GM12872 (cell line): ENCODE measurements around the gene RHBDL3.

ENCODE experiments used
- CTCF ChIP-seq: IDR thresholded peaks from 3 replicates; pipeline ENCODE4 v1.5.1; 2011; ENCODE audit warnings: low read depth, mild to moderate bottlenecking, low read length, moderate library complexity; ENCODE audit not compliant: insufficient read depth

The RHBDL3 gene

GRCh38 chr17:32349503-32349853, 83.8 kb downstream of the RHBDL3 start:
- no peak for TF ChIP-seq CTCF

- no peak for TF ChIP-seq CTCF
Measured at GRCh38 chr17:32349854-32350665, 84.4 kb downstream of the RHBDL3 start, which contains the start of gene ZNF207. Gene ZNF207, plus strand, starts transcription at chr17:32350157. Its CDS starts 129 bp downstream, at chr17:32350286.

GRCh38 chr17:32350666-32351418, 85.2 kb downstream of the RHBDL3 start:
- TF ChIP-seq CTCF: no peak

GRCh38 chr17:32355649-32356377, 90.2 kb downstream of the RHBDL3 start:
- no peak for TF ChIP-seq CTCF

- TF ChIP-seq CTCF: no peak
Measured at GRCh38 chr17:32356378-32356743, 90.7 kb downstream of the RHBDL3 start.

GRCh38 chr17:32356750-32357149, 91.1 kb downstream of the RHBDL3 start:
- TF ChIP-seq CTCF: no peak

GRCh38 chr17:32357615-32358014, 92.0 kb downstream of the RHBDL3 start:
- no peak for TF ChIP-seq CTCF
